HG03159 (cell line): ENCODE results near the gene CAPN2.

Source experiments
- ATAC-seq: cut with Tn5 transposase; IDR thresholded peaks from one replicate; pipeline ENCODE4 v1.9.1; 2021; ENCODE audit warnings: mild to moderate bottlenecking, moderate library complexity; ENCODE audit not compliant: unreplicated experiment

The CAPN2 gene

GRCh38 chr1:223712194-223712849 is at the start of gene CAPN2:
Gene CAPN2, plus strand, starts transcription at chr1:223712539. Its CDS starts 102 bp downstream, at chr1:223712641.
- peak; percentile 54 for ATAC-seq

- ATAC-seq, result no peak
Measured at GRCh38 chr1:223662943-223663342, 49.4 kb upstream of the CAPN2 start.

GRCh38 chr1:223664106-223664505 is 48.2 kb upstream of the CAPN2 start:
- no peak for ATAC-seq

- ATAC-seq, result no peak
Measured at GRCh38 chr1:223665592-223666312, 46.6 kb upstream of the CAPN2 start, which contains the start of gene CAPN8. Gene CAPN8, minus strand, starts transcription at chr1:223665701. Its CDS starts 55 bp downstream, at chr1:223665646.

GRCh38 chr1:223667484-223668182 is 44.7 kb upstream of the CAPN2 start:
- ATAC-seq, result no peak

- ATAC-seq, result no peak
Measured at GRCh38 chr1:223669003-223669795, 43.1 kb upstream of the CAPN2 start.

- ATAC-seq, result no peak
Measured at GRCh38 chr1:223670458-223671159, 41.7 kb upstream of the CAPN2 start.

GRCh38 chr1:223674119-223674890 is 38.0 kb upstream of the CAPN2 start:
- ATAC-seq, result no peak

- no peak for ATAC-seq
Measured at GRCh38 chr1:223678841-223679240, 33.5 kb upstream of the CAPN2 start.

- ATAC-seq, result no peak
Measured at GRCh38 chr1:223680188-223680587, 32.2 kb upstream of the CAPN2 start.

- ATAC-seq, result no peak
Measured at GRCh38 chr1:223682502-223682901, 29.8 kb upstream of the CAPN2 start.

GRCh38 chr1:223683586-223684487 is 28.5 kb upstream of the CAPN2 start:
- ATAC-seq, result peak; percentile 71

GRCh38 chr1:223684488-223684792 is 27.9 kb upstream of the CAPN2 start:
- ATAC-seq, result peak; percentile 14

GRCh38 chr1:223691121-223691520 is 21.2 kb upstream of the CAPN2 start:
- no peak for ATAC-seq

- ATAC-seq, result no peak
Measured at GRCh38 chr1:223695014-223695548, 17.3 kb upstream of the CAPN2 start.

- no peak for ATAC-seq
Measured at GRCh38 chr1:223695941-223696340, 16.4 kb upstream of the CAPN2 start.

- no peak for ATAC-seq
Measured at GRCh38 chr1:223700388-223700918, 11.9 kb upstream of the CAPN2 start.

- no peak for ATAC-seq
Measured at GRCh38 chr1:223700942-223701637, 11.2 kb upstream of the CAPN2 start.
